HL-60 (cell line): ENCODE results near the gene ASB13.

Source experiments
- DNase-seq, 2 experiments: peaks; one replicate each; pipeline ENCODE4 v3.0.0-alpha.2; 2010 to 2020; ENCODE audit warnings: low read depth in 1 of 2, low spot score in 1 of 2
- H3K27ac ChIP-seq: fragments of 250-450 bp; sonication (Bioruptor Pico); replicated peaks from 2 replicates; pipeline ENCODE4 v1.5.1; 2020; ENCODE audit warnings: mild to moderate bottlenecking, moderate library complexity
- H3K27me3 ChIP-seq: fragments of 250-450 bp; sonication (Bioruptor Pico); 2 replicates; pipeline ENCODE4 v1.5.1; 2021; ENCODE audit warnings: mild to moderate bottlenecking, moderate library complexity; ENCODE audit not compliant: insufficient read depth, poor library complexity, severe bottlenecking
- H3K4me3 ChIP-seq: replicated peaks from 2 replicates; pipeline ENCODE4 v1.5.1; 2011; ENCODE audit warnings: mild to moderate bottlenecking, control low read depth, low read length; ENCODE audit not compliant: insufficient read depth
- GABPA ChIP-seq: IDR thresholded peaks from 2 replicates; pipeline ENCODE4 v1.6.1; 2012; ENCODE audit warnings: low read depth
- POLR2AphosphoS5 ChIP-seq: IDR thresholded peaks from 2 replicates; pipeline ENCODE4 v1.6.1; 2012; ENCODE audit warnings: low read depth
- SPI1 ChIP-seq: IDR thresholded peaks from 2 replicates; pipeline ENCODE4 v1.6.1; 2012; ENCODE audit warnings: low read depth, mild to moderate bottlenecking, borderline replicate concordance
- long read RNA-seq: library from polyadenylated mRNA; unstranded; transcript quantifications from one replicate; pipeline ENCODE4 v2.0.0, GENCODE V29; 2020
- TF ChIP-seq, protein P1 (sequence below): IDR thresholded peaks from 2 replicates; pipeline ENCODE4 v1.6.1; 2012; ENCODE audit warnings: low read depth; ENCODE audit not compliant: insufficient replicate concordance
- TF ChIP-seq, protein P2 (sequence below): IDR thresholded peaks from one replicate; pipeline ENCODE4 v1.5.1; 2011; ENCODE audit warnings: low read length, control low read depth, inconsistent platforms; ENCODE audit not compliant: insufficient read depth

The ASB13 gene, protein sequence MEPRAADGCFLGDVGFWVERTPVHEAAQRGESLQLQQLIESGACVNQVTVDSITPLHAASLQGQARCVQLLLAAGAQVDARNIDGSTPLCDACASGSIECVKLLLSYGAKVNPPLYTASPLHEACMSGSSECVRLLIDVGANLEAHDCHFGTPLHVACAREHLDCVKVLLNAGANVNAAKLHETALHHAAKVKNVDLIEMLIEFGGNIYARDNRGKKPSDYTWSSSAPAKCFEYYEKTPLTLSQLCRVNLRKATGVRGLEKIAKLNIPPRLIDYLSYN
- long read RNA-seq, transcript ASB13-201 (6 exons, 2,699 nt), result major isoform, 471 of 499 reads
- long read RNA-seq, partial matches to known transcripts, result 12 of 499 reads
- long read RNA-seq, other reads (novel, unspliced or antisense), result 13 of 499 reads

DNA sequence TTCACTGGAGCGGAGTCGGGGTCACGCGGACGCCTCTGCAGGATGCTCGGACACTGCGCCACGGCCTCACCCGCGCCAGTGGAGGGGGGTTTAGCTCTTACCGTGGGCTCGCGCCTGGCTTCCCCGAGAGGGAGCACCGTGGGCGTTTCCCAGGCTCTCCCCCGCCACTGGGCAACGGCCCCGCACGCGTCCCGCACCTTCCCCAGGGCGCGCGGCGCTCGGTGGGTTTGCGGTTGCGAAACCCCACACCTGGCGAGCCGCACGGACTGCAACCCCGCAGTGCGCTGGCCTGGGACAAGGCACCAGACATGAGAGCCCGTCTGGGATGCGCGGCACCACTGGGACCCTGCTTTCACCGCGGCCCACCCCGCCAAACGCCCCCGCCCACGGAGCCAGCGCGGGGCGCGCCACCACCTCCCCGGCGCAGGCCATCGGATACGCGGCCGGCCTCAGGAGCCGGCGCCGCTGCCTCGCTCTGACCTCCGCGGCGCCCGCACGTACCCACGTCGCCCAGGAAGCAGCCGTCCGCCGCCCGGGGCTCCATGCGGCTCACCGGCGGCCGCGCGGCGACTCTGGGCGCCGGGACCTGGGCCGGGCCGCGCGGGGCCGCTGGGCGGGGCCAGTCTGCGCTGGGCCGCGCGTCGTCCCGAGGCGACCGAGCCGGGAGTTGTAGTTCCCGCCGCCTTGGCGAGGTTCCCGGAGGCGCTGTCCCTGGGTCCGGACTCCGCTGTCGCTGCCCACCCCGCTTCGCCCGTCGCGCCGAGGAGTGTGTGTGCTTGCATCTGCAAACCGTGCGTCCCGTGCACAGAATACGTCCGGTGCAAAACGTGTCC is at the start of gene ASB13:
Gene ASB13 (minus strand): TSS at position 588 of the 833 bp plus-strand sequence. CDS start 44 bp downstream, at position 544.
- Histone ChIP-seq H3K4me3 (peak within 1 kb of the TSS; percentile 76), H3K27me3 (no peaks in the 10 kb centered on the region), H3K27ac (peak within 1 kb of the TSS; percentile 81)
- TF ChIP-seq SPI1 (no peak), GABPA (no peak), POLR2AphosphoS5 (no peak; the same call in 1 of the 2 replicates)
- TF ChIP-seq, protein P1, sequence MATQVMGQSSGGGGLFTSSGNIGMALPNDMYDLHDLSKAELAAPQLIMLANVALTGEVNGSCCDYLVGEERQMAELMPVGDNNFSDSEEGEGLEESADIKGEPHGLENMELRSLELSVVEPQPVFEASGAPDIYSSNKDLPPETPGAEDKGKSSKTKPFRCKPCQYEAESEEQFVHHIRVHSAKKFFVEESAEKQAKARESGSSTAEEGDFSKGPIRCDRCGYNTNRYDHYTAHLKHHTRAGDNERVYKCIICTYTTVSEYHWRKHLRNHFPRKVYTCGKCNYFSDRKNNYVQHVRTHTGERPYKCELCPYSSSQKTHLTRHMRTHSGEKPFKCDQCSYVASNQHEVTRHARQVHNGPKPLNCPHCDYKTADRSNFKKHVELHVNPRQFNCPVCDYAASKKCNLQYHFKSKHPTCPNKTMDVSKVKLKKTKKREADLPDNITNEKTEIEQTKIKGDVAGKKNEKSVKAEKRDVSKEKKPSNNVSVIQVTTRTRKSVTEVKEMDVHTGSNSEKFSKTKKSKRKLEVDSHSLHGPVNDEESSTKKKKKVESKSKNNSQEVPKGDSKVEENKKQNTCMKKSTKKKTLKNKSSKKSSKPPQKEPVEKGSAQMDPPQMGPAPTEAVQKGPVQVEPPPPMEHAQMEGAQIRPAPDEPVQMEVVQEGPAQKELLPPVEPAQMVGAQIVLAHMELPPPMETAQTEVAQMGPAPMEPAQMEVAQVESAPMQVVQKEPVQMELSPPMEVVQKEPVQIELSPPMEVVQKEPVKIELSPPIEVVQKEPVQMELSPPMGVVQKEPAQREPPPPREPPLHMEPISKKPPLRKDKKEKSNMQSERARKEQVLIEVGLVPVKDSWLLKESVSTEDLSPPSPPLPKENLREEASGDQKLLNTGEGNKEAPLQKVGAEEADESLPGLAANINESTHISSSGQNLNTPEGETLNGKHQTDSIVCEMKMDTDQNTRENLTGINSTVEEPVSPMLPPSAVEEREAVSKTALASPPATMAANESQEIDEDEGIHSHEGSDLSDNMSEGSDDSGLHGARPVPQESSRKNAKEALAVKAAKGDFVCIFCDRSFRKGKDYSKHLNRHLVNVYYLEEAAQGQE, result no peak
- TF ChIP-seq, protein P2, sequence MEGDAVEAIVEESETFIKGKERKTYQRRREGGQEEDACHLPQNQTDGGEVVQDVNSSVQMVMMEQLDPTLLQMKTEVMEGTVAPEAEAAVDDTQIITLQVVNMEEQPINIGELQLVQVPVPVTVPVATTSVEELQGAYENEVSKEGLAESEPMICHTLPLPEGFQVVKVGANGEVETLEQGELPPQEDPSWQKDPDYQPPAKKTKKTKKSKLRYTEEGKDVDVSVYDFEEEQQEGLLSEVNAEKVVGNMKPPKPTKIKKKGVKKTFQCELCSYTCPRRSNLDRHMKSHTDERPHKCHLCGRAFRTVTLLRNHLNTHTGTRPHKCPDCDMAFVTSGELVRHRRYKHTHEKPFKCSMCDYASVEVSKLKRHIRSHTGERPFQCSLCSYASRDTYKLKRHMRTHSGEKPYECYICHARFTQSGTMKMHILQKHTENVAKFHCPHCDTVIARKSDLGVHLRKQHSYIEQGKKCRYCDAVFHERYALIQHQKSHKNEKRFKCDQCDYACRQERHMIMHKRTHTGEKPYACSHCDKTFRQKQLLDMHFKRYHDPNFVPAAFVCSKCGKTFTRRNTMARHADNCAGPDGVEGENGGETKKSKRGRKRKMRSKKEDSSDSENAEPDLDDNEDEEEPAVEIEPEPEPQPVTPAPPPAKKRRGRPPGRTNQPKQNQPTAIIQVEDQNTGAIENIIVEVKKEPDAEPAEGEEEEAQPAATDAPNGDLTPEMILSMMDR, result no peak
- DNase-seq, result peak; percentile 34 to 45

DNA sequence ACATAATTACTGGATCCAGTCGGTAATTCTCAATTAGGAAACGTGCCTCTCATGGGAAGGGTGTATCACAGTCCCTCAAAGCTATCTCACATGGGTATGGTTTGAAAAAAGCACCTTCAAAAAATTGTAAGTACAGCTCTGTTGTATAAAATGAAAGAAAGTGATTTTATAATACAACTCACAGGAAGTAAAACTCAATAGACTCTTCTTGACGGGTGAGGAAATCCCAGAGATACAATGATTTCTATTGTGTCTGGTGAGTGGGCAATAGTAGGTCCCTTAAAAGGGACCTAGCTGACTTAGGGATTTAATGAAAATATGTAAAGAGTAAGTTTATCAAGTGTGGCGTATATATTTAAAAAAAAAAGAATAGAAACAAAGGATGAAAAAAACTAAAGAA is 45.2 kb upstream of the ASB13 start:
- TF ChIP-seq POLR2AphosphoS5, result no peak
- TF ChIP-seq GABPA, result no peak
- Histone ChIP-seq H3K4me3 (no peak overlapping the region), H3K27me3 (no peaks in the 10 kb centered on the region), H3K27ac (no peak overlapping the region)
- DNase-seq, result no peak

DNA sequence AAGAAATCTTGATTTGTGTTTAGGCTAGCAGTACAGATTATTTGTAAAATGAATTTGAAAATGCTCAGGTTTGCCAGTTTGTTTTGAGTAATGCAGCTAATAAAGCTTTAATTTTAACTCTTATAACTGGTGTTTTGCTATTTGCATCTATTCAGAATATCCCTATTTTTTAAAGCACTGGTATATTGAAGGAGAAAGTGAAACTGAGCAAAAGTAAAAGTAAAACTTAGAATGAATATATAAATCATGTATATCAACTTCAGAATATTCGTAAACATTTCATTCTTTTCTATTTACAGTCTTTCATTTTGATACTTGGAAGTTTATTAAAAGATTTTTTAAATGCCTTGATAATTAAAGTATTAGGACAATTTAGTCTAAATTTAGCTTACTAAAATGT is 44.5 kb upstream of the ASB13 start:
- Histone ChIP-seq H3K4me3 (no peak overlapping the region), H3K27ac (no peak overlapping the region)
- no peak for TF ChIP-seq GABPA
- TF ChIP-seq, protein P2, result no peak
- TF ChIP-seq, protein P1, result no peak
- no peak for TF ChIP-seq SPI1
- no peak for TF ChIP-seq POLR2AphosphoS5

DNA sequence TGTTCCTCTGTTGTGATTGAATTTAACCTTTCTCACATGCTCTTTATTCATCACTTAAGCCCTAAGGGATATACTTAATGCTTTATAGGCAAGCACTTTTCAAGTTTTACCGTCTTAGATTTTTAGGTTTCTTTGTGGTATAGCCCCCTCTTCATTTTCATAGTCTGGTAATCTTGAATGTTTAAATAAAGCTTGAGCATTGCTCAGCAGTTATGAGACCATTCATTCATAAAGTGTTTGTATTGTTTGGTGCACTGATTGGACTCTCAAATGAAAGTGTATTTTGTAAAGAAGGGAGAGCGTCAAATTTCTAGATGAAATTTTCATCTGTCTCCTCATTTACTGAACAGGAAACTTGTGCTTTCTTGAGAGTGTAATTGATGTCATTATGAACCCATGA is 43.5 kb upstream of the ASB13 start:
- Histone ChIP-seq H3K4me3 (no peak overlapping the region), H3K27me3 (no peaks in the 10 kb centered on the region), H3K27ac (no peak overlapping the region)
- no peak for TF ChIP-seq POLR2AphosphoS5
- TF ChIP-seq, protein P1, result no peak
- TF ChIP-seq, protein P2, result no peak
- TF ChIP-seq GABPA, result no peak
- no peak for TF ChIP-seq SPI1
- DNase-seq, result no peak

More for the DNA sequence above, 44.5 kb upstream of the ASB13 start:
- H3K27me3 ChIP-seq, result no peaks in the 10 kb centered on the region
- DNase-seq, result no peak
